HG02970 (cell line): ENCODE results near the gene AATF.

Experiments
- ATAC-seq: cut with Tn5 transposase; IDR thresholded peaks from one replicate; pipeline ENCODE4 v1.9.1; 2021; ENCODE audit warnings: mild to moderate bottlenecking, moderate library complexity, moderate number of reproducible peaks; ENCODE audit not compliant: unreplicated experiment, low FRiP score

AATF gene

GRCh38 chr17:37037590-37038155 is 88.9 kb downstream of the AATF start:
- no peak for ATAC-seq

GRCh38 chr17:37039269-37039668 is 90.5 kb downstream of the AATF start:
- ATAC-seq = no peak

- no peak for ATAC-seq
These were observed 93.2 kb downstream of the AATF start for GRCh38 chr17:37041932-37042331.

GRCh38 chr17:37043201-37043600 is 94.4 kb downstream of the AATF start:
- ATAC-seq = no peak

GRCh38 chr17:37045351-37045922 is 96.7 kb downstream of the AATF start:
- no peak for ATAC-seq

- ATAC-seq = no peak
These were observed 98.9 kb downstream of the AATF start for GRCh38 chr17:37047631-37048104.

GRCh38 chr17:37048811-37049210 is 100.1 kb downstream of the AATF start:
- no peak for ATAC-seq

GRCh38 chr17:37050920-37051319 is 102.2 kb downstream of the AATF start:
- no peak for ATAC-seq

- no peak for ATAC-seq
These were observed 102.6 kb downstream of the AATF start for GRCh38 chr17:37051381-37051780.

- ATAC-seq = no peak
These were observed 103.1 kb downstream of the AATF start for GRCh38 chr17:37051833-37052232.

GRCh38 chr17:37052450-37052849 is 103.7 kb downstream of the AATF start:
- ATAC-seq = no peak

- no peak for ATAC-seq
These were observed 106.1 kb downstream of the AATF start for GRCh38 chr17:37054894-37055293.

- ATAC-seq = no peak
These were observed 107.9 kb downstream of the AATF start for GRCh38 chr17:37056622-37057021.

GRCh38 chr17:37059493-37059892 is 110.7 kb downstream of the AATF start:
- ATAC-seq = no peak

GRCh38 chr17:37060094-37060493 is 111.3 kb downstream of the AATF start:
- no peak for ATAC-seq

- no peak for ATAC-seq
These were observed 112.2 kb downstream of the AATF start for GRCh38 chr17:37060928-37061327.

- ATAC-seq = no peak
These were observed 113.3 kb downstream of the AATF start for GRCh38 chr17:37062021-37062420.

- ATAC-seq = no peak
These were observed 115.5 kb downstream of the AATF start for GRCh38 chr17:37064206-37064605.

GRCh38 chr17:37064956-37065355 is 116.2 kb downstream of the AATF start:
- no peak for ATAC-seq

- no peak for ATAC-seq
These were observed 117.0 kb downstream of the AATF start for GRCh38 chr17:37065486-37066321.
